AG09319 (cell line): ENCODE data around the gene C6.

Source experiments
- DNase-seq: peaks from one replicate; pipeline ENCODE4 v3.0.0-alpha.2; 2010; ENCODE audit warnings: low read depth; ENCODE audit errors: extremely low read depth
- CTCF ChIP-seq: IDR thresholded peaks from 2 replicates; pipeline ENCODE4 v1.5.1; 2011; ENCODE audit warnings: low read depth, mild to moderate bottlenecking, inconsistent platforms, low read length, moderate library complexity

C6 gene

GRCh38 chr5:41093803-41094202 lies 119.5 kb downstream of the C6 start:
- no peak for TF ChIP-seq CTCF
- DNase-seq: no peak
